ENCODE data around the gene NUDT8. TPM values are rescaled to one million over a fixed set of nuclear protein-coding genes. Genes with fewer than 3 reads are reported as not detected.
A peak's percentile ranks its signal among the peaks of the same experiment; 100 is the strongest.

Gene NUDT8
- polyA plus RNA-seq, 2 of the 4 experiments (the other 2 are of a cell fraction) = 1.8 to 5.6 TPM

GRCh38 chr11:67628710-67629385, 889 bp downstream of the NUDT8 start:
- no peak for FAIRE-seq
- CTCF ChIA-PET = interaction anchor here (0.6 to 14.1 kb wide), 40 partner anchors 8 to 1255 kb away, joined by 3 to 181 read pairs (median 4); partner anchors contain the start of genes ACY3, GSTP1 and TBX10
- POLR2A ChIA-PET = interaction anchor here (2.0 to 2.4 kb wide), 3 partner anchors 11 to 20 kb away, joined by 6 to 10 read pairs (median 9); no protein-coding TSS in a partner anchor
- WGBS (ENCODE audit: missing lambda C conversion rate) = 26% methylated on average over 16 of the region's 25 CpGs
- Histone ChIP-seq H3K4me2 (peak overlapping the region; percentile 91), H3K27ac (peak overlapping the region in 1 of 2 experiments; percentile 87; a peak in 2 of 6 replicates), H3K9me3 (no peaks in the 10 kb centered on the region), H3K4me3 (peak overlapping the region; percentile 59; the same call in 1 of the 3 replicates), H3K4me1 (peaks cover 6% of the 10 kb centered on the region; the same call in 2 of the 3 replicates)
- ATAC-seq = no peak
- TF ChIP-seq CTCF (IDR thresholded peaks at IDR 0.05) = no peak
- no peak for TF ChIP-seq RCOR1 (IDR thresholded peaks at IDR 0.05; ENCODE audit: low read depth, low read length)
- DNase-seq (ENCODE audit: low read depth in 1 of 2, low spot score in 1 of 2) = no peak

- Histone ChIP-seq H3K9me3 (no peaks in the 10 kb centered on the region), H3K27ac (no peak overlapping the region), H3K4me2 (no peak overlapping the region), H3K4me1 (peaks cover 6% of the 10 kb centered on the region; the same call in 2 of the 3 replicates), H3K4me3 (no peak overlapping the region)
- ATAC-seq = no peak
- DNase-seq (ENCODE audit: low read depth in 1 of 2, low spot score in 1 of 2) = no peak
- POLR2A ChIA-PET = no interaction called here
- FAIRE-seq = no peak
- TF ChIP-seq SREBF2 (IDR thresholded peaks at IDR 0.05) (no peak), EHF (CRISPR knock-in tag; IDR thresholded peaks at IDR 0.05) (no peak), BHLHE40 (IDR thresholded peaks at IDR 0.05; ENCODE audit: low read depth, low read length) (no peak), JUNB (IDR thresholded peaks at IDR 0.05) (no peak), HMGXB4 (CRISPR knock-in tag; IDR thresholded peaks at IDR 0.05; ENCODE audit: borderline replicate concordance) (no peak), CHD4 (IDR thresholded peaks at IDR 0.05; ENCODE audit: borderline replicate concordance) (no peak), RFX5 (IDR thresholded peaks at IDR 0.05) (no peak), EHMT2 (IDR thresholded peaks at IDR 0.05; ENCODE audit: low read depth) (no peak)
- CTCF ChIA-PET = interaction anchor here (0.9 to 14.1 kb wide), 28 partner anchors 9 to 352 kb away, joined by 3 to 181 read pairs (median 5); partner anchors contain the start of genes ACY3, ALDH3B2 and GSTP1
- 80% methylated on average over 13 of the region's 15 CpGs for whole genome bisulfite sequencing (ENCODE audit: missing lambda C conversion rate)
Measured at GRCh38 chr11:67627812-67628624, 1.7 kb downstream of the NUDT8 start.

GRCh38 chr11:67627441-67627811, 2.3 kb downstream of the NUDT8 start:
- no peak overlapping the region for H3K27ac ChIP-seq
- no peak for FAIRE-seq
- WGBS (ENCODE audit: missing lambda C conversion rate) = 78% methylated on average over 5 of the region's 6 CpGs
- CTCF ChIA-PET = interaction anchor here (1.2 to 14.1 kb wide), 10 partner anchors 9 to 96 kb away, joined by 3 to 181 read pairs (median 13); partner anchors contain the start of genes ACY3 and ALDH3B2
- POLR2A ChIA-PET = no interaction called here
- H3K4me2 ChIP-seq = no peak overlapping the region
- TF ChIP-seq CBX8 (IDR thresholded peaks at IDR 0.05) (no peak), ZNF302 (CRISPR knock-in tag; IDR thresholded peaks at IDR 0.05) (no peak), ESRRA (IDR thresholded peaks at IDR 0.05; ENCODE audit: borderline replicate concordance, low read length) (no peak), POLR2AphosphoS2 (conservative IDR thresholded peaks at IDR 0.05; ENCODE audit: low read length) (no peak), PBX3 (IDR thresholded peaks at IDR 0.05) (no peak), FOSB (CRISPR knock-in tag; IDR thresholded peaks at IDR 0.05) (no peak), ATOH8 (CRISPR knock-in tag; IDR thresholded peaks at IDR 0.05; ENCODE audit: low read depth) (no peak), RAD21 (conservative IDR thresholded peaks at IDR 0.05 in 1 of 2, IDR thresholded peaks at IDR 0.05 in 1 of 2) (no peak), FOSL2 (IDR thresholded peaks at IDR 0.05) (no peak), FOSL2 (CRISPR knock-in tag; IDR thresholded peaks at IDR 0.05) (no peak), GATA3 (IDR thresholded peaks at IDR 0.05; ENCODE audit: borderline replicate concordance) (no peak), SMC3 (IDR thresholded peaks at IDR 0.05) (no peak), JUNB (IDR thresholded peaks at IDR 0.05) (no peak)
- peaks cover 6% of the 10 kb centered on the region; the same call in 2 of the 3 replicates for H3K4me1 ChIP-seq
- ATAC-seq = no peak
- DNase-seq (ENCODE audit: low read depth in 1 of 2, low spot score in 1 of 2) = no peak
- no peaks in the 10 kb centered on the region for H3K9me3 ChIP-seq
- H3K4me3 ChIP-seq = no peak overlapping the region

Measured in A549 (cell line).